DLD1 (cell line): ENCODE measurements around the gene CPLX3.
"Not testable (repeated sequence)": the region's sequence is repeated elsewhere in the genome, so short reads cannot be mapped to it uniquely, and the experiment has no call there.

Experiments
- in situ Hi-C: cut with HindIII; loops from 2 replicates; pipeline ENCODE4 v1.10.0; 2017; ENCODE audit warnings: low sequenced_read_pairs

Gene CPLX3, protein sequence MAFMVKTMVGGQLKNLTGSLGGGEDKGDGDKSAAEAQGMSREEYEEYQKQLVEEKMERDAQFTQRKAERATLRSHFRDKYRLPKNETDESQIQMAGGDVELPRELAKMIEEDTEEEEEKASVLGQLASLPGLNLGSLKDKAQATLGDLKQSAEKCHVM

DNA sequence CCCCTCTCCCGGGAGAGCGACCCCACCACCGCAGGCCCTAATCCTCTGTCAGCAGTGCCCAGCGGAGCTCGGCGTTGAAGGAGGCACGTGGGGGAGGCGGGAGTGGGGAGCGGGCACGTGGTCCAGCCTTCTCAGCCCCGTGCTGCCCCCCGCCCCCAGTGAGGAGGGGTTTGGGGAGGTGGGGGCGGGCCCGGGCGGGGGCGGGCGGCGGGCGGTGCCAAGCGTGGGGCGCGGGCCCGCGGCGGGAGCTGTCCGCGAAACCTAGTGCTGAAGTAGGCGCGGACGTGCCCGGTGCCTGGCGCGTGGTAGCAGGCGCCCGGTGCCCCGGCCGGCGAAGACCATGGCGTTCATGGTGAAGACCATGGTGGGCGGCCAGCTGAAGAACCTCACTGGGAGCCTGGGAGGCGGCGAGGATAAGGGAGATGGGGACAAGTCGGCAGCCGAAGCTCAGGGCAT is at the start of gene CPLX3:
Gene CPLX3 (plus strand): TSS at position 264 of the 456 bp plus-strand sequence. CDS start 77 bp downstream, at position 341.
- in situ Hi-C loops = no loop called here

DNA sequence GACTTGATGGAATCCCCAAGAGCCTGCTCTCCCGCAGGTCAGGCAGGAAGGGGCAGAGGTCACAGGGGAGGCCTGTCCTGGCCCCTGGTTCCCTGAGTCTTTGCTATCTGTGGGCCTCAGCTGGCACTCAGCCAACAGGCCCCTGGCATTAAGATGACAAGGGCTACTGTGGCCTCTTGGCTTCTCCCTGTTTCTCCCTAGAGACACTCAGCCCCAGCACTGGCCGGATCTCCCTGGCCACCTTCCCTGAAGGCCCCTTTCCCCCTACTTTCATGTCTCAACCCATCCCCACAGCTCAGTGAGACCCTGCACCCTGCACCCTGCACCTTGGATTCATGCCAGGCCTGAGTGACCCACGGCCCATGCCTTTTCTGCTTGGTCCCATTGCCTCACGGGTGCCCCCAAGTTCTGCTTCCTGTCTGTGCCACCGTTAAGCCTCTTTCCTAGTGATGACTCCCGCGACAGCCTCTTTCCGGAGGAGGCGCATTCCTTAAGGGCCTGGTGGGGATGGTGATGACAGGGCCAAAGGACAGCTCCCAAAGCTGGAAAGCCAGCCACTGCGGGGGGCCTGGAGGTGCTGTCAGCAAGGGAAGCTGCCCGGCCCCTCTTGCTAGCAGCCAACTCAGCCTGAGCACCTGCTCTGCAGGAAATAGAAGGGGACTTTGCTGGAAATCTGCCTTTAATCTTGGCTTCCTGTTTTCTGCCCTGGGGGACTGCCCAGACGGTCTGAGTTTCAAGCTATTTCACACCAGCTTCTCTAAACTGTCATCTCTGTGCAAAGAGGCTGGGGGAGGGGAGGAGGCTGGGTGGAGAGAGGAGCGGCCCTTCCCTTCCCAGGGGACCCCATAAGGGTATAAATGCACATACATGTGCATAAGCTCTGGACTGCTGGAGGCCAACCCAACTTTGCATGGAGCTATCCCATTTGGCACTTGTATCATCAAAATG is 49.3 kb upstream of the CPLX3 start:
- in situ Hi-C loops = loop anchor here (10.0 kb wide), 1 partner anchor 402 kb away; no protein-coding TSS in a partner anchor

DNA sequence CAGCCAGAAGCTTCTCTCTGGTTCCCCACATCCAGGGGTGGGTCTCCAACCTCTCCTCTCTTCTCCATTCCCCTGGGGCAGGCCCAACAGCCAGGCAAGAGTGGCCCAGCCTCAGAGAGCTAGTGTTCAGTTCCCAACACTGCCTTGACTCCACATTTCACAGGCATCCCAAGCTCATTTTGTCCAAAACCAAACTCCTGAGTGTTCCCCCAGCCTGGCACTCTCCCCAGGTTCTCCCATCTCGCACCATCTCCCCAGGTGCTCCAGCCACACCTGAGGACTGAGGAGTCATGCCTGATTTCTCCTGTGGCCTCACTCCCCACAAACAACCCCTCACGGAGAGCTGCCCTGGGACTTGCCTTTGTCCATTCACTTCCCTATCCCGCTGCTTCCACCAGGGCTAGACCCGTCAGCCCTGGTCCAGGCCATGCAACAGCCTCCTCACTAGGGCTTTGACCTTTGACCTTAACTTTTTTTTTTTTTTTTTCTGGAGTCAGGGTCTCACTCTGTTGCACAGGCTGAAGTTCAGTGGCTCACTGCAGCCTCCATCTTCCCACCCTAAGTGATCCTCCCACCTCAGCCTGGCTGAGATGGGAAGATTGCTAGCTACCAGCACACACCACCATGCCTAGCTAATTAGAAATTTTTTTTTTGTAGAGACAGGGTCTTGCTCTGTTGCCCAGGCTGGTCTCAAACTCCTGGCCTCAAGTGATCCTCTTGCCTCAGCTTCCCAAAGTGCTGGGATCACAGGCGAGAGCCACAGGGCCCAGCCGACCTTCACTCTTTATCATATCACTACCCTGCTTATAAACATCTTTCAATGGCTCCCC is 48.4 kb upstream of the CPLX3 start:
- in situ Hi-C loops = loop anchor here (10.0 kb wide), 1 partner anchor 403 kb away; no protein-coding TSS in a partner anchor

DNA sequence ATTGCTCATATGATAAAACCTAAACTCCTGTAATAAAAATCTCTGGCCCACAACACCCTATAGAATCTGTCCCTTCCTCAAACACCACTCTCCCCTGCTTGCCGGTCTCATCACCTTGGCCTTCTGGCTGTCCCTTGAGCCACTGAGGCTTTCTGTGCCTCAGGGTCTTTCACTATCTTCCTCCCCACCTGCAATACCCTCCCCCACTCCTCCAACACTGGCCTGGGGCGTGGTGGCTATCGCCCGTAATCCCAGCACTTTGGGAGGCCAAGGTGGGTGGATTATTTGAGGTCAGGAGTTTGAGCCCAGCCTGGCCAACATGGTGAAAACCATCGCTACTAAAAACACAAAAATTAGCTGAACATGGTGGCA is 47.8 kb upstream of the CPLX3 start:
- in situ Hi-C loops = loop anchor here (10.0 kb wide), 1 partner anchor 404 kb away; no protein-coding TSS in a partner anchor

DNA sequence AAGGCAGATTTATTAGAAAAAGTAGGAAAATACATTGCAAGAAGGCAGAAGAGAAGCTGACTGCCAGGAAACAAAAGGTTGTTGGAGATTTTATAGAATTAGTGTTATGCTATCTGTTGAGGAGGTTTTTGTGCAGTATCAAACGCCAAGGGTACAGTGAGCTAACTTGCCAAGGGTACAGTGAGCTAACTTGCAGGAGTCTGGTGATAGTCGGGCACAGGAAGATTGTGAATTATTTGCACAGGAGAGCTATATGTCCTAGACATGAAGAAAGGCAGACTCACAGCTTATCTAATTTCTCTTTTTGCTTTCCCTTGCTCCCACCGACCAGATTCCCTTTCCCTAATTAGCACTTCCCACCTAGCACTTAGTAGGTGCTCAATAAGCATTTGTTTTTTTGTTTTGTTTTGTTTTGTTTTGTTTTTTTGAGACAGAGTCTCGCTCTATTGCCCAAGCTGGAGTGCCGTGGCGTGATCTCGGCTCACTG is 47.2 kb upstream of the CPLX3 start:
- in situ Hi-C loops = loop anchor here (10.0 kb wide), 1 partner anchor 404 kb away; no protein-coding TSS in a partner anchor

DNA sequence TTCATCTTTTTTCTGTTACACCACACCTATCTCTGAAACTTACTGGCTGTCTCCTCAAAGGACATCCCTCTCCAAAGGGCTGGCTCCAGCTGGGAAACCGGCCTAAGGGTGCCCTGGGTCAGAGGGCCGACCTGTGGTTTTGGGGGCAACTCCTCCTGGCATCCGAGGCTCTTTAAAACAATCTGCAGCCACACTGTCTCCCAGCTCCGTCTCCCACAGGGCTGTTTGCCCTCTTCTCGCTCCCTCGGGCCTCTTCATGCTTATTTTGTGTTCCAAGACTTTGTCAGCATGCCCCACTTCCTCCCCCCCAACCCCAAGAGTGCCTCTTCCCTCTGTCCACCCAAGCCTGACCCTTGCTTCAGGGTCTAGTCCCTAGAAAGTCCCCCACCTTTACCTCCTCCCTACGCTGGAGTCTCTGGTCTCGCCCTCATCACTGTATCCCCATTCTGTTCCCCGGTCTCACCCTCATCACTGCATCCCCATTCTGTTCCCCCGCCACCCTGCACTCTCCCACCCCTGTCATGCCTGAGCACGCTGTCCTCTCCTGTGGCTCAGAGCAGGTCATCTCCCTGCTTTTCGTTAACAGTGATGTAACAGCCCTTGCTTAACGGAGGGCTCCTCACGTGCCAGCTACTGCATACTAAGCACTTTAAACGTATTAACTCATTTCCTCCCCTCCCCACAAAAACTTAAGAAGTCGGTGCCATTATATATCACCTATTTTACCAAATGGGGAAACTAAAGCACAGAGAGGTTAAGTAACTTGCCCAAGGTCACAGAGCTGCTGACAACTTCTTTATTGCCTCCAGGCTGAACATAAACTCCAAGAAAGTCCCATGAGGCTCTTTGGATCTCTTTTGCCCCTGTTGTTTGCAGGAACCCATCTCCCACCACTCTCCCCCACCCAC is 45.6 kb upstream of the CPLX3 start:
- in situ Hi-C loops = no loop called here

DNA sequence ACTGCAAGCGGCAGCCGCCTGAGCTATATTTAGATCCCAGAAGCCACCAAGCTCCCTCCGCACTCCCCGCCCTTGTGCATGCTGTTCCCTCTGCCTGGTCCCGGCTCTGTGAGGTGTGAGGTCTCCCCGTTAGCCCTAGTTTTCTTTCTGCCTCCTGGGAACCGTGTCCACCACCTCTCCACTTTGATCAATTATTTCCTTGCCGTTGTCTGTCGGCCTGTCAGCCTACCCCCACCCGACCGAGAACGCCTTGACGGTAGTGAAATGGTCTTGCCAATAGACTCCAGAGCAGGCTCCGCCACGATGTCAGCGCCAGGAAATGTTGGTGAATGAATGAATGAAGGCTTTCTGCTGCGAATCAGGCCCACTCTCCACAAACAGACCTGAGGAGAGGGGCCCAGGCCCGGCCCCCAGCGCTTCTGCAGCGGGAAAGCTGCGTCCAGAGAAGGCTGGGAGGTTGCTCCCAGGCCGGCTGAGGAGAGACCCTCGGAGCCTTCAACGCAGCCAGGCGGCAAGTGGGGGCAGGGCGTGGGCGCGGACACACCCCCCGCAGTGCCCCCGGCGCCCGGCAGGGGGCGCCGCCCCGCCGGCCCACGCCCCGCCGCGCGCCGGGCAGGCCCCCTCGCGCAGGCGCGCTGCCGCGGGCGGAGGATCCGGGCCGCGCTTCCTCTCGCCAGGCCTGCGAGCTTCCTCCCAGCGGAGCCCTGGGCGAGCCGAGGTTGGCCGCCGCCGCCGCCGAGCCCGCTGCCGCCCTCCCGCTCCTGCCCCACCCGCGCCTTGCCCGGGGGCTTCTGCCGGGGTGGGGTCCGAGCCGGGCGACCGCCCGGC is 44.8 kb upstream of the CPLX3 start, which contains the start of gene CSK:
Gene CSK (plus strand): TSS at position 650 of the 828 bp plus-strand sequence. CDS start 16,218 bp downstream, outside the sequence.
- in situ Hi-C loops = no loop called here

DNA sequence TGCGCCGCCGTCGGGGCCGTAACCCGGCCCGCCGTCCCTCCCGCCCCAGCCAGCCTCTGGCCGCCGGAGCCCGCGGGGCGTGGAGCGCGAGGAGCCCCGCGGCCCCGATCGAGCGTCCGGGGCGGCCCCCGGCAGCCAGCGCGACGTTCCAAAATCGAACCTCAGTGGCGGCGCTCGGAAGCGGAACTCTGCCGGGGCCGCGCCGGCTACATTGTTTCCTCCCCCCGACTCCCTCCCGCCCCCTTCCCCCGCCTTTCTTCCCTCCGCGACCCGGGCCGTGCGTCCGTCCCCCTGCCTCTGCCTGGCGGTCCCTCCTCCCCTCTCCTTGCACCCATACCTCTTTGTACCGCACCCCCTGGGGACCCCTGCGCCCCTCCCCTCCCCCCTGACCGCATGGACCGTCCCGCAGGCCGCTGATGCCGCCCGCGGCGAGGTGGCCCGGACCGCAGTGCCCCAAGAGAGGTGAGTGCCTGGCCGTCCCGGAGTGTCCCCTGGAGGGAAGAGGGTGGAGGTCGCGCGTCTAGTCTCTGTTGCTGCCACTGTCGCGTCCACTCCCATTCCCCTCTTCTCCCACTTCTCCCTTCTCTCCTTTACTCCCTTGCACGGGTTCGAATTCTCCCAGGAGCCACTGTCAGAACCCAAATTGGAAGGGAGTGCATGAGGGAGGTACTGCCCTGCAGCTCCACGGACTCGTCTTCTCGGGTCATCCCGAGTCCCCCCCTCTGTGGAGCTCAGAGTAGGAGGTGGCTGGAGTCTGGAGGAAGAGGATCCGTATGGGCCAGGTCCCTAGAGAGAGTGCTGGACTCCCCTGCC is 44.0 kb upstream of the CPLX3 start:
- in situ Hi-C loops = no loop called here

DNA sequence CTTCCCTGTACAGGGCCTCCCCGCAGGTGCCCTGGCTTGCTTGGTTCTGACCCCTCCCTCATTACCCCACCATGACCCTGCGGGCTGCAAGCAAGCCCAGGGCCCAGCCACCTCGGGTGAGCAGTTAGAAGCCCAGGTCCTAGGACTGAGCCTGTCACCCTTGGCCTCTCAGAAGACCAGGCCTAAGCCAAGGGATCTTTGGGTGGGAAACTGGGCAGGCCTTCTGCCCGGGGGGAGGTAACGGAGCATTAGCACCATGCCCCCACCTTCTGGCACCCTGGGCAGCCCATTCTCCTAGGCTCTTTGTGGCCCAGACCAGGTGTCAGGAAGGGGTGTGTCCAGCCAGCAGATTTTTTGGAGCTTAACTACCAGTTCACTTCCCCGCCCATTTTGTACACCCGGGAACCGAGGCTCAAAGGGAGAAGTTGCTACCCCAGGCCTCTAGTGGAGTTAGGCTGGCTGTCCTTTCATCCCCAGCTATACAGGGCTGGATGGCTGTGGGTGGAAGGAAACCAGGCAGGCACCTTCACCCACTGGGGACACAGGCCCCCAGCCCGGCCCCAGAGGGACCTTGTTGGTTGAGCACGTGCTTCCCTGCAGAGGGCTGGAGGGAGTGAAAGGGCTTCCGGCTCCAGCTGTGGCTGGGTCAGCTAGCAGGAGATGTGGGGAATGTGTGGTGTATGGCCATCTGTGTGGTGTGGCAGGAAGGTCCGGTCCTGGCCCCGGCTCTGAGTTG is 43.2 kb upstream of the CPLX3 start:
- in situ Hi-C loops = no loop called here

DNA sequence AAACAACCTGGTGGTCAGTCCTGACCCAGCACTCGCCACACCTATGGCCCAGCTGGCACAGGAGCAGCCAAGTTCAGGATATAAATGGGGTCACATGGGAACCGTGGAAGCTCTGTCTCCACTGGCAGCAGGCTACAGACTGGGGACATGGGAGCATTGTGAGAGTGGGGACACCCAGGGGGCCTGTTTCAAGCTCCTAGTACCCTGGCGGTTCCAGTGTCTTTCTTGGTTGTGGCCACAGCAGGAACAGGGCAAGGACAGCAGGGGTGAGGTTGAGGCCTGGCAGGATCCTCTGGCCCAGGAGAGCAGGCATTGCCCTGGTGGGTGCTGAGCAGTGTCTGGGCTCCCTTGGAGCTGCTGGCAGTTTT is 42.6 kb upstream of the CPLX3 start:
- in situ Hi-C loops = no loop called here

DNA sequence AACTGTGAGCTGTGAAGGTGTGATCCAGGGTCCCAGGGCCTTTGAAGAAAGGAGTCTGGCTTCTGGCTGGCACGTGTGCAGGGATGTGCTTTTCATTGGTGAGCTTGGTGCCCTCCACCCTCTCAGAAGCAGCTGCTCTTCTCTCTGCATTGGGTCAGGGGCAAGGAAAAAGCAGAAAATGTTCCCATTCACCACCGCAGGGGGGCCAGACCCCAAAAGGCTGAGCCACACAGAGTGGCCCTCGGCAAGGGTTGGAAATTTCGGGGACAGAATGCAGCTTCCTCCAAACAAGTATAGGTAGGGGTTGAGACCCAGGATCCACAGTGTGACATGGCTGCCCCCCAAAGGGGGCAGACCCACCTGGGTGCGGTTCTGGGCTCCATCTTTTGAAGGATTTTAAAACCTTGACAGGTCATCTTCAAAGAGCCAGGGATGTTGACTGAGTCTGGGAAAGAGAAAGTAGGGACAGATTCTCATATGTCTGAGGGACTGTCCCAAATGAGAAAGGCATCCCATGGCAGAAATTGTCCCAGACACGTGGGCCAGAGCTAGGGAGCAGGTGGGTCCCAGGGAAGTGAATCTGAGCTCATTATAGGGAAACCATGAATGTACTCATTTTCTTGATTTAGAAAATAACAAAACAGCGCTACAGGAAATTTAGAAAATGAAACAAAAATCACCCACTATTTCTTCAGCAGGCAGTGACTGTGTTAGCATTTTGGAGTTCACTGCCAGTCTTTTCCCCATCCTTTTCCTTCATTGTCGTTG is 41.8 kb upstream of the CPLX3 start:
- in situ Hi-C loops = no loop called here

DNA sequence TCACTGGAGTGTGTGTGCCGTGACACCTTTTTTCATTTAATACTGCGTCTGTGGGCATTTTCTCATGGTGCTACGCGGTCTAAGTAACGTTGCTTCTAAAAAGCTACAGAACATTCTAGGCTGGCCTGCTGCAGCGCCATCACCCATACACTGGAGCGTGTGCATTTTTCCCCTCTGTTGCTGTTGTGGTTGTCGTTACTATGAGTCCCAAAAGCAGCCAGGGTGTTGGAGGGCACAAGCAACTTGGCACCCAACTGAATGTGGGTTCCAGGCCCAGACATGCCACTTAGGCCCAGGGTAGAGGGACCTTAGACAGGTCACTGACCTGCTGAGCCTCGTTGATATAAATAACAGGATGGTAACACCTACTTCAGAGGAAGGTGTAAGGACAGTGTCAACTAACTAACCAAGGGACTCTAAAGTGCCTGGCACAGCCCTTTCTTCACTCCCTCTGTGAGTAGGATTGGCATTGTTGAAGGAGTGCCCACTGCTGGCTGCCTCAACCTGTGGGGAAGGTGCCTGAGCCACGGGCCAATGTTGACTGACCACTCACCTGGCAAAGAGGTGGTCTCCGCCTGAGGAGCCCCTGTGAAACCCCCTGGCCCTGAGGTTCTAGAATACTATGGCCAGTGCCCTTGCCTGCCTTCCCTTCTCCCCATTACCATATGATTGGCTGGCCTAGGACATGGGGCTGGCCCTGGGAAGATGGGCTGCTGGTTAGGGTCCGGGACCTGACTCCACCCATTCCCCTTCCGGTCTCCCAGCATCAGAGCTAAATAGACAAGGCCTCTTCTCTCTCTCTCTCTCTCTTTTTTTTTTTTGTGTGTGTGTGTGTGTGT is 41.0 kb upstream of the CPLX3 start:
- in situ Hi-C loops = no loop called here

DNA sequence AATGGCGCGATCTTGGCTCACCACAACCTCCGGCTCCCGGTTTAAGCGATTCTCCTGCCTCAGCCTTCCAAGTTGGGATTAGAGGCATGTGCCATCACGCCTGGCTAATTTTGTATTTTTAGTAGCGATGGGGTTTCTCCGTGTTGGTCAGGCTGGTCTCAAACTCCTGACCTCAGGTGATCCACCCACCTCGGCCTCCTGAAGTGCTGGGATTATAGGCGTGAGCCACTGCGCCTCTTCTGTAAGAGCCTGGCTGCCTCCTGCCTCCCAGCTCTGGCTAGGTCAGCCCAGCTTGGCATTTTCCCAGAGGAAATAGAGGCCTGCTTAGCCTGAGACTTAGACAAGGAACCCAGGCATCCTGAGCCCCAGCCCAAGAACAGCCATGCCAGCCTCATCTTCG is 40.3 kb upstream of the CPLX3 start:
- in situ Hi-C loops = not testable (repeated sequence)

DNA sequence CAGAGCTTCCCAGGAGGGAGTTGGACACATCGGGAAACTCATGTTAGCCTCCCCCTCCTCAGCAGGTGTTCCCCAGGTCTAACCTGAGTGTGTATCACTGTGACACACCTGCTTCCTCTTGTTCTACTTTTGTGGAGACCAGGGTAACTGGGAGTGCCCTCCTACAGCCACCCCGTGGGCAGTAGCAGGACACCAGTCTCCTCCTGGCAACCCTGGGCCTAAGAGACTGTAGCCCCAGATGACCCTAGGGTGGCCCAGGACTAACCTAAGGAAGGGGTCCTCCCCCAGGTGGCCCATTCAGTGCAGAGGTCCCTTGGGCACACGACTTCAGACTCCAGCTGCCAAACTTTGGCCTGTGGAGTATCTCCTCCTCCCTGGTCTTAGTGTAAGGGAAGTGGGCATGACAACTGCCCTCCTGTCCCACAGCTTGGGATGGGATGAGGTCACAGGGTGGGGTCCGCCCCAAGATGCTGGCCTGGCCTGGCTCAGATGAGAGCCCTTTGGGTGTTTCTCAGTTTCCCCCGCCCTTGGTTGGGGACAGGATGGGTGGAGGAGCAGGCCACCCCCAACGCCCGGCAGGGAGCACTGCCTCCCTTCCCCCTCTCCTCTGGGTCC is 39.8 kb upstream of the CPLX3 start:
- in situ Hi-C loops = no loop called here

DNA sequence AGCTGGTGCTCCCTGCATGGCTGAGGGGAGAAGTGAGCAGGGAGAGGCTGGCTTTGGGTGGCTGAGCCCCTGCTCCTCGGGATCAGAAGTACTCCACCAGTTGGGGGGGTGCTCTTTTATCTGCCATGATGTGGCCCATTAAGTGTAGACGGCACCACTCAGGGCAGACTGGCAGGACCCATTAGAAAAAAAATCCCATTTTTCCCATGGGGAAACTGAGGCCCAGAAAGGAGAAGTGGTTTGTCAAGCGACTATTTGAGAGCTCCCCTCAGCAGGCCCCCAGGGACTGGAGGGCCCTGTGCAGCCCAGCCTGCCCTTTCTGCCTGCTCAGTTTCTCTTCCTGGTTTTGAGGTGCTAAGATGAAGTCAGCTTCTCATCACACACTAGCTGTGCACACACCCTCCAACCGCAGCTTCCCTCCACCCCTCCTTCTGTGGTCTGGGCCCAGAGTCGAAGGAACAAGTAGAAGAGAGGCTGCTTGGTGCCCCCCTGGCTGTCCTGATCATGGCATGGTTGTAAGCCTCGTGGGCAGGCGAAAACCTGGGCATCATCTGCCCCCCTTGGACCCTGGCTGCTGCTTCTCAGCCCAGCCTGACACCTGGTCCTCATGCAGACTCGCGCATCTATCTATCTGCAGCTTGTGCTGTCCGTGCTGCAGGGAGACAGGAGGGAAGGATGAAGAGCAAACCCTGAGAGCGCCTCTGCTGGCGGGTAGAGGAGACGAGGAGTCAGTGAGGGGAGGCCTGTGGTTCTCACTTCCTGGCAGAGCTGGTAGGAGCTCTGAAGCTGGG is 39.0 kb upstream of the CPLX3 start:
- in situ Hi-C loops = no loop called here
